Measurements from ENCODE around the gene CD27.

DNA sequence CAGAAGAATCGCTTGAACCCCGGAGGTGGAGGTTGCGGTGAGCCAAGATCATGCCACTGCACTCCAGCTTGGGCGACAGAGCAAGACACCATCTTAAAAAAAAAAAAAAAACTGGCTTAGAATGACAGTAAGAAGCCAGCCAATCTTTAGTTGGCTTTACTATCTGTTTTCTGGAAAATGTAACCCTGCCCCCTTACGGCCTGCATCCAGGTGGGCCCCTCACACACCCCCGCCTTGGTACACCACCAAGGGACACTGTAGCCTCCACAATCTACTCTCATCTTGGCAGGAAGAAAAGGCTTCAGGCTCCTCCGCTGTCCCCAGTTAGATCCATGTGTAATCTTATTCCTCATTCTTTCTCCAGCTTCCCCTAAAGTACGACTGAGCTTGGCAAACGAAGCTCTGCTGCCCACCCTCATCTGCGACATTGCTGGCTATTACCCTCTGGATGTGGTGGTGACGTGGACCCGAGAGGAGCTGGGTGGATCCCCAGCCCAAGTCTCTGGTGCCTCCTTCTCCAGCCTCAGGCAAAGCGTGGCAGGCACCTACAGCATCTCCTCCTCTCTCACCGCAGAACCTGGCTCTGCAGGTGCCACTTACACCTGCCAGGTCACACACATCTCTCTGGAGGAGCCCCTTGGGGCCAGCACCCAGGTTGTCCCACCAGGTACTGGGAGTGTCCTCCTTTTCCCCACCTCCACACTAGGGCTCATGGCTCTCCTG is 13.7 kb downstream of the CD27 start:
- TF ChIP-seq, protein P1, sequence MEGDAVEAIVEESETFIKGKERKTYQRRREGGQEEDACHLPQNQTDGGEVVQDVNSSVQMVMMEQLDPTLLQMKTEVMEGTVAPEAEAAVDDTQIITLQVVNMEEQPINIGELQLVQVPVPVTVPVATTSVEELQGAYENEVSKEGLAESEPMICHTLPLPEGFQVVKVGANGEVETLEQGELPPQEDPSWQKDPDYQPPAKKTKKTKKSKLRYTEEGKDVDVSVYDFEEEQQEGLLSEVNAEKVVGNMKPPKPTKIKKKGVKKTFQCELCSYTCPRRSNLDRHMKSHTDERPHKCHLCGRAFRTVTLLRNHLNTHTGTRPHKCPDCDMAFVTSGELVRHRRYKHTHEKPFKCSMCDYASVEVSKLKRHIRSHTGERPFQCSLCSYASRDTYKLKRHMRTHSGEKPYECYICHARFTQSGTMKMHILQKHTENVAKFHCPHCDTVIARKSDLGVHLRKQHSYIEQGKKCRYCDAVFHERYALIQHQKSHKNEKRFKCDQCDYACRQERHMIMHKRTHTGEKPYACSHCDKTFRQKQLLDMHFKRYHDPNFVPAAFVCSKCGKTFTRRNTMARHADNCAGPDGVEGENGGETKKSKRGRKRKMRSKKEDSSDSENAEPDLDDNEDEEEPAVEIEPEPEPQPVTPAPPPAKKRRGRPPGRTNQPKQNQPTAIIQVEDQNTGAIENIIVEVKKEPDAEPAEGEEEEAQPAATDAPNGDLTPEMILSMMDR (IDR thresholded peaks at IDR 0.05): no peak
- TF ChIP-seq POLR2AphosphoS5 (IDR thresholded peaks at IDR 0.05; ENCODE audit: low read depth, low read length): no peak
- TF ChIP-seq RAD21 (IDR thresholded peaks at IDR 0.05; ENCODE audit: low read length): no peak
- no peak for TF ChIP-seq EP300 (IDR thresholded peaks at IDR 0.05; ENCODE audit: borderline replicate concordance in 1 of 2, low read depth in 1 of 2, low read length in 1 of 2)
- TF ChIP-seq CHD2 (IDR thresholded peaks at IDR 0.05; ENCODE audit: low read length, partially characterized antibody): no peak
- TF ChIP-seq RFX5 (IDR thresholded peaks at IDR 0.05; ENCODE audit: low read length): no peak
- no peak for TF ChIP-seq FOXM1 (IDR thresholded peaks at IDR 0.05; ENCODE audit: low read depth)
- TF ChIP-seq EZH2phosphoT487 (IDR thresholded peaks at IDR 0.05; ENCODE audit: borderline replicate concordance, low read depth): no peak
- no peak for TF ChIP-seq RCOR1 (IDR thresholded peaks at IDR 0.05; ENCODE audit: low read length)
- TF ChIP-seq, protein P2, sequence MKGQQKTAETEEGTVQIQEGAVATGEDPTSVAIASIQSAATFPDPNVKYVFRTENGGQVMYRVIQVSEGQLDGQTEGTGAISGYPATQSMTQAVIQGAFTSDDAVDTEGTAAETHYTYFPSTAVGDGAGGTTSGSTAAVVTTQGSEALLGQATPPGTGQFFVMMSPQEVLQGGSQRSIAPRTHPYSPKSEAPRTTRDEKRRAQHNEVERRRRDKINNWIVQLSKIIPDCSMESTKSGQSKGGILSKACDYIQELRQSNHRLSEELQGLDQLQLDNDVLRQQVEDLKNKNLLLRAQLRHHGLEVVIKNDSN (IDR thresholded peaks at IDR 0.05; ENCODE audit: borderline replicate concordance, low read depth): no peak
- TF ChIP-seq MXI1 (IDR thresholded peaks at IDR 0.05; ENCODE audit: low read depth, low read length): no peak
- TF ChIP-seq GATA2 (CRISPR knock-in tag; IDR thresholded peaks at IDR 0.05): no peak
- no peak for TF ChIP-seq YY1 (IDR thresholded peaks at IDR 0.05; ENCODE audit: low read depth)
- TF ChIP-seq SIN3A (IDR thresholded peaks at IDR 0.05; ENCODE audit: borderline replicate concordance, low read depth, low read length): no peak

Measured in SK-N-SH (cell line).